HL-60/S4 treated with phorbol 12-myristate 13-acetate at 8.2 ng/mL for 4 days and 3 days (cell line): ENCODE measurements around the gene CDC5L.

Source experiments
- in situ Hi-C: fragments of 300-500 bp; cut with MboI; formaldehyde crosslinking; loops from 2 replicates; pipeline ENCODE4 v1.15.0; 2022; ENCODE audit warnings: low sequenced_read_pairs

Gene CDC5L

GRCh38 chr6:44472250-44472945 is 84.9 kb downstream of the CDC5L start:
- in situ Hi-C loops = loop anchor here (25.0 kb wide), 1 partner anchor 1440 kb away; no protein-coding TSS in a partner anchor

GRCh38 chr6:44473393-44474189 is 86.1 kb downstream of the CDC5L start:
- in situ Hi-C loops = loop anchor here (25.0 kb wide), 1 partner anchor 1439 kb away; no protein-coding TSS in a partner anchor

- in situ Hi-C loops = loop anchor here (25.0 kb wide), 1 partner anchor 1438 kb away; no protein-coding TSS in a partner anchor
These were observed 86.7 kb downstream of the CDC5L start for GRCh38 chr6:44474190-44474631.

GRCh38 chr6:44474643-44475042 is 87.1 kb downstream of the CDC5L start:
- in situ Hi-C loops = loop anchor here (25.0 kb wide), 1 partner anchor 1438 kb away; no protein-coding TSS in a partner anchor

- in situ Hi-C loops = no loop called here
These were observed 87.9 kb downstream of the CDC5L start for GRCh38 chr6:44475417-44475778.

- in situ Hi-C loops = no loop called here
These were observed 88.4 kb downstream of the CDC5L start for GRCh38 chr6:44475779-44476434.

GRCh38 chr6:44476849-44477248 is 89.3 kb downstream of the CDC5L start:
- in situ Hi-C loops = no loop called here

- in situ Hi-C loops = no loop called here
These were observed 89.9 kb downstream of the CDC5L start for GRCh38 chr6:44477293-44477894.

- in situ Hi-C loops = no loop called here
These were observed 90.7 kb downstream of the CDC5L start for GRCh38 chr6:44478158-44478557.

- in situ Hi-C loops = no loop called here
These were observed 91.2 kb downstream of the CDC5L start for GRCh38 chr6:44478591-44479254.

GRCh38 chr6:44480097-44480541 is 92.6 kb downstream of the CDC5L start:
- in situ Hi-C loops = no loop called here

- in situ Hi-C loops = no loop called here
These were observed 93.5 kb downstream of the CDC5L start for GRCh38 chr6:44481056-44481455.

- in situ Hi-C loops = no loop called here
These were observed 94.3 kb downstream of the CDC5L start for GRCh38 chr6:44481760-44482159.

- in situ Hi-C loops = no loop called here
These were observed 98.3 kb downstream of the CDC5L start for GRCh38 chr6:44485601-44486401.

GRCh38 chr6:44487002-44487401 is 99.5 kb downstream of the CDC5L start:
- in situ Hi-C loops = no loop called here

- in situ Hi-C loops = no loop called here
These were observed 100.1 kb downstream of the CDC5L start for GRCh38 chr6:44487586-44487985.

GRCh38 chr6:44489910-44490604 is 102.6 kb downstream of the CDC5L start:
- in situ Hi-C loops = no loop called here

- in situ Hi-C loops = no loop called here
These were observed 105.6 kb downstream of the CDC5L start for GRCh38 chr6:44493132-44493531.

GRCh38 chr6:44493593-44493992 is 106.1 kb downstream of the CDC5L start:
- in situ Hi-C loops = no loop called here
